HEK293 (cell line): ENCODE measurements around the gene IL10RA.

Experiments used
- CTCF ChIP-seq: fragments of 450-650 bp; formaldehyde crosslinking; IDR thresholded peaks from 2 replicates; pipeline ENCODE4 v1.5.1; 2016; ENCODE audit warnings: missing biosample characterization, missing genetic modification characterization
- GFI1B ChIP-seq: fragments of 450-650 bp; formaldehyde crosslinking; IDR thresholded peaks from 2 replicates; pipeline ENCODE4 v1.5.1; 2016; ENCODE audit warnings: missing biosample characterization, missing genetic modification characterization
- KLF1 ChIP-seq: fragments of 450-650 bp; formaldehyde crosslinking; IDR thresholded peaks from 2 replicates; pipeline ENCODE4 v1.5.1; 2016; ENCODE audit warnings: missing biosample characterization, missing genetic modification characterization
- ZNF707 ChIP-seq: fragments of 450-650 bp; formaldehyde crosslinking; IDR thresholded peaks from 2 replicates; pipeline ENCODE4 v1.5.1; 2016; ENCODE audit warnings: missing biosample characterization, missing genetic modification characterization
- ZNF830 ChIP-seq: fragments of 450-650 bp; IDR thresholded peaks from 2 replicates; pipeline ENCODE4 v1.5.0; 2018; ENCODE audit warnings: missing biosample characterization, missing genetic modification characterization, low read depth, mild to moderate bottlenecking, moderate library complexity
- TF ChIP-seq, protein P1 (sequence below): fragments of 450-650 bp; formaldehyde crosslinking; IDR thresholded peaks from 2 replicates; pipeline ENCODE4 v1.5.1; 2016; ENCODE audit warnings: missing biosample characterization, missing genetic modification characterization

- TF ChIP-seq ZNF707 (tag by site-specific recombination), result no peak
- no peak for TF ChIP-seq GFI1B (tag by site-specific recombination)
- TF ChIP-seq ZNF830 (tag by site-specific recombination), result no peak
- TF ChIP-seq CTCF (tag by site-specific recombination), result no peak
- TF ChIP-seq, protein P1, sequence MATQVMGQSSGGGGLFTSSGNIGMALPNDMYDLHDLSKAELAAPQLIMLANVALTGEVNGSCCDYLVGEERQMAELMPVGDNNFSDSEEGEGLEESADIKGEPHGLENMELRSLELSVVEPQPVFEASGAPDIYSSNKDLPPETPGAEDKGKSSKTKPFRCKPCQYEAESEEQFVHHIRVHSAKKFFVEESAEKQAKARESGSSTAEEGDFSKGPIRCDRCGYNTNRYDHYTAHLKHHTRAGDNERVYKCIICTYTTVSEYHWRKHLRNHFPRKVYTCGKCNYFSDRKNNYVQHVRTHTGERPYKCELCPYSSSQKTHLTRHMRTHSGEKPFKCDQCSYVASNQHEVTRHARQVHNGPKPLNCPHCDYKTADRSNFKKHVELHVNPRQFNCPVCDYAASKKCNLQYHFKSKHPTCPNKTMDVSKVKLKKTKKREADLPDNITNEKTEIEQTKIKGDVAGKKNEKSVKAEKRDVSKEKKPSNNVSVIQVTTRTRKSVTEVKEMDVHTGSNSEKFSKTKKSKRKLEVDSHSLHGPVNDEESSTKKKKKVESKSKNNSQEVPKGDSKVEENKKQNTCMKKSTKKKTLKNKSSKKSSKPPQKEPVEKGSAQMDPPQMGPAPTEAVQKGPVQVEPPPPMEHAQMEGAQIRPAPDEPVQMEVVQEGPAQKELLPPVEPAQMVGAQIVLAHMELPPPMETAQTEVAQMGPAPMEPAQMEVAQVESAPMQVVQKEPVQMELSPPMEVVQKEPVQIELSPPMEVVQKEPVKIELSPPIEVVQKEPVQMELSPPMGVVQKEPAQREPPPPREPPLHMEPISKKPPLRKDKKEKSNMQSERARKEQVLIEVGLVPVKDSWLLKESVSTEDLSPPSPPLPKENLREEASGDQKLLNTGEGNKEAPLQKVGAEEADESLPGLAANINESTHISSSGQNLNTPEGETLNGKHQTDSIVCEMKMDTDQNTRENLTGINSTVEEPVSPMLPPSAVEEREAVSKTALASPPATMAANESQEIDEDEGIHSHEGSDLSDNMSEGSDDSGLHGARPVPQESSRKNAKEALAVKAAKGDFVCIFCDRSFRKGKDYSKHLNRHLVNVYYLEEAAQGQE (tag by site-specific recombination), result no peak
- no peak for TF ChIP-seq KLF1 (tag by site-specific recombination)
These were observed 19.3 kb downstream of the IL10RA start for GRCh38 chr11:118005224-118006152.
